Upper lobe of left lung (tissue), 6 donors: ENCODE results near the gene EPB41L1. TPM values are rescaled to one million over a fixed set of nuclear protein-coding genes. Genes with fewer than 3 reads are reported as not detected.

Experiments
- ATAC-seq, 2 donors: fragments of 200-7000 bp; cut with Tn5 transposase; one replicate each; pipeline ENCODE4 v1.9.1; 2022; ENCODE audit warnings: mild to moderate bottlenecking in 2 of 2, moderate library complexity in 2 of 2; ENCODE audit not compliant: low FRiP score in 2 of 2
- DNase-seq, 2 donors: peaks; one replicate each; pipeline ENCODE4 v3.0.0-alpha.2; 2019 to 2020
- H3K27ac ChIP-seq, 4 donors: fragments of 200-600 bp; sonication (generic); one replicate each; pipeline ENCODE4 v1.5.1; 2016 to 2019
- H3K27me3 ChIP-seq, 4 donors: fragments of 200-600 bp; sonication (generic); one replicate each; pipeline ENCODE4 v1.5.1; 2017 to 2019
- H3K36me3 ChIP-seq, 4 donors: fragments of 200-600 bp; sonication (generic); one replicate each; pipeline ENCODE4 v1.5.1; 2016 to 2019
- H3K4me1 ChIP-seq, 4 donors: fragments of 200-600 bp; sonication (generic); one replicate each; pipeline ENCODE4 v1.5.1; 2018 to 2019
- H3K4me3 ChIP-seq, 4 donors: fragments of 200-600 bp; sonication (generic); one replicate each; pipeline ENCODE4 v1.5.1; 2017 to 2019; ENCODE audit warnings: mild to moderate bottlenecking in 2 of 4, moderate library complexity in 1 of 4
- H3K9me3 ChIP-seq, 4 donors: fragments of 200-600 bp; sonication (generic); one replicate each; pipeline ENCODE4 v1.5.1; 2018 to 2019
- EP300 ChIP-seq, 4 donors: sonication (generic); formaldehyde crosslinking; IDR thresholded peaks; one replicate each; pipeline ENCODE4 v1.5.1; 2017; ENCODE audit warnings: antibody characterized with exemption in 4 of 4, control low read depth in 2 of 4
- POLR2A ChIP-seq, 4 donors: fragments of 450-650 bp; IDR thresholded peaks; one replicate each; pipeline ENCODE4 v1.5.1; 2016 to 2017; ENCODE audit warnings: antibody characterized with exemption in 4 of 4, mild to moderate bottlenecking in 2 of 4
- POLR2AphosphoS5 ChIP-seq, 2 donors: sonication (generic); formaldehyde crosslinking; IDR thresholded peaks; one replicate each; pipeline ENCODE4 v1.5.1; 2017; ENCODE audit warnings: antibody characterized with exemption in 2 of 2
- WGBS, 2 donors: methylation state at CpG; one replicate each; pipeline ENCODE4 v1.1.5; 2017 to 2018; 5-methylcytosine and 5-hydroxymethylcytosine counted together
- total RNA-seq, 6 donors: library from RNA; depleted of rRNA in 4 of 6; stranded (reverse); fragments of >200 nt in 4 of 6; gene quantifications; one replicate each; pipeline versions ENCODE4 v1.1.0 to v1.2.1, GENCODE V29; 2016 to 2021
- TF ChIP-seq, protein P1 (sequence below), 6 experiments: fragments of 450-650 bp in 4 of 6; fragments of 200-600 bp in 2 of 6; sonication (generic) in 2 of 6; IDR thresholded peaks; one replicate each; pipeline ENCODE4 v1.5.1; 2016 to 2019; ENCODE audit warnings: antibody characterized with exemption in 6 of 6
- donor health status: DM: no; HTN: no; CAD: no; lungs with moderate emphysema.
- donor health status: DM: no; HTN: yes; CAD: no; lungs with severe emphysema.

The EPB41L1 gene
- total RNA-seq, 6 donors from 2014 or later, result 56.6 to 104 (median 79.2) TPM

DNA sequence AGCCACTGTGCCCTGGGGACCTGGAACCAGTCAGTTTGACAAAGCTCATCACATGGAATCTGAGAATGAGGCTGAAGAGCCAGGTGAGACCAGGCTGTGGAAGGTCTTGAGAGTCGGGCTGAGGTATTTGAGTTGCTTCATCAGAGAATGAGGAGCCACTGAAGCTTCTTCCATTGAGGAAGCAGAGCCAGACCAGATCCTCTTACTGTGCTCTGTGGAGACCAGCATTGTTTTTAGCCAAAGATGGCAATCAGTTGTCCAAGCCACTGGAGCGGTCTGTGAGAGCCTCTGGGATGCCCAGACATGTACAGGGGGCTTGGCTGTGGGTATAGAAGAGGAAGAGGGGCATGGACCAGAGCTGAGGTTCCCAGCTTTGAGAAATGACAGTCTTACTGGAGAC, 6.1 kb upstream of the EPB41L1 start:
- Histone ChIP-seq H3K27ac (no peak overlapping the region), H3K36me3 (no peaks in the 10 kb centered on the region), H3K27me3 (no peaks in the 10 kb centered on the region), H3K4me3 (no peak overlapping the region), H3K4me1 (peaks cover 0 to 10% (median 4%) of the 10 kb centered on the region in 4 donors), H3K9me3 (no peaks in the 10 kb centered on the region)
- ATAC-seq (no peak), DNase-seq (no peak)
- TF ChIP-seq POLR2AphosphoS5 (IDR thresholded peaks at IDR 0.05), result no peak
- TF ChIP-seq, protein P1, sequence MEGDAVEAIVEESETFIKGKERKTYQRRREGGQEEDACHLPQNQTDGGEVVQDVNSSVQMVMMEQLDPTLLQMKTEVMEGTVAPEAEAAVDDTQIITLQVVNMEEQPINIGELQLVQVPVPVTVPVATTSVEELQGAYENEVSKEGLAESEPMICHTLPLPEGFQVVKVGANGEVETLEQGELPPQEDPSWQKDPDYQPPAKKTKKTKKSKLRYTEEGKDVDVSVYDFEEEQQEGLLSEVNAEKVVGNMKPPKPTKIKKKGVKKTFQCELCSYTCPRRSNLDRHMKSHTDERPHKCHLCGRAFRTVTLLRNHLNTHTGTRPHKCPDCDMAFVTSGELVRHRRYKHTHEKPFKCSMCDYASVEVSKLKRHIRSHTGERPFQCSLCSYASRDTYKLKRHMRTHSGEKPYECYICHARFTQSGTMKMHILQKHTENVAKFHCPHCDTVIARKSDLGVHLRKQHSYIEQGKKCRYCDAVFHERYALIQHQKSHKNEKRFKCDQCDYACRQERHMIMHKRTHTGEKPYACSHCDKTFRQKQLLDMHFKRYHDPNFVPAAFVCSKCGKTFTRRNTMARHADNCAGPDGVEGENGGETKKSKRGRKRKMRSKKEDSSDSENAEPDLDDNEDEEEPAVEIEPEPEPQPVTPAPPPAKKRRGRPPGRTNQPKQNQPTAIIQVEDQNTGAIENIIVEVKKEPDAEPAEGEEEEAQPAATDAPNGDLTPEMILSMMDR (IDR thresholded peaks at IDR 0.05), result no peak
- TF ChIP-seq POLR2A (IDR thresholded peaks at IDR 0.05), result no peak
- TF ChIP-seq EP300 (IDR thresholded peaks at IDR 0.05), result no peak
- 73 to 74% methylated on average over 2 of the region's 2 CpGs for WGBS, 2 donors

DNA sequence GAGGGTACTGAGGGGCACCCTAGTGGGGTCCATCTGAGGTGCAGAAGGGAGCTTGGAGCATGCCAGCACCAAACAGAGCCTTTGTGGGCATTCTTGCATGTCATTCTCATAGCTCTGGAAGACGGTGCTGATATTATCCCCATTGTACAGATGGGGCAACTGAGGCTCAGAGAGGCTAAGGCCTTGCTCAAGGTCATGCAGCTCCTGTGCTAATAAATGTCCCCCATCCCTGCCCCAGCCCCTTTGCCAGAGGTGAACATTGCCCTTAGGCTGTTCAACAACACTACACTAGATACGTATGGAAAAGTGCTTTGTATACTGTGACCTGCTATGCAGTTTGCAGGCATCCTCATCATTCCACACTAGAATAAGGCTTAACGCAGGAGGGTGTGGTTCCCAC, 5.5 kb upstream of the EPB41L1 start:
- 81 to 93% methylated on average over 3 of the region's 3 CpGs for WGBS, 2 donors
- no peak for DNase-seq

DNA sequence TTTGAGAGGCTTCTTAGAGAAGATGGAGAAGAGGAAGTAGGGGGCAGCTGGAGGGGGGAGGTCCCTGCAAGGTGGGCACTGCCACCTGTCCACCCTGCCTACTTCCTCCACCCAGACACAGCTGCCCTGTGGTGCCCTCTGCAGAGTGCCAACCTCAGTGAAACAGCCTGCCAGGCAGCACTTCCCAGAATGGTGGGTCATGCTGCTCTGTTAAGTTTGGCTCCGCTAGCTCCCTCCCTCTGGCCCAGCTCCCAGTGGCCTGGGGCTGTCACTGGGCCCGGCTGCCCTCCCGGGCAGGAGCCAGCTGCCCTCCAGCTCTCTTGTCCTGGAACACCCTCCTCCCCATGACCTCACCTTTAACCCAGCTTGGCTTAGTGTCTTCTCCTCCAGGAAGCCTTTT, 5.1 kb upstream of the EPB41L1 start:
- Histone ChIP-seq H3K36me3 (no peaks in the 10 kb centered on the region), H3K27me3 (no peaks in the 10 kb centered on the region), H3K9me3 (no peaks in the 10 kb centered on the region), H3K4me1 (peaks cover 6 to 18% (median 12%) of the 10 kb centered on the region in 4 donors), H3K27ac (no peak overlapping the region), H3K4me3 (no peak overlapping the region)
- ATAC-seq, result no peak
- TF ChIP-seq POLR2AphosphoS5 (IDR thresholded peaks at IDR 0.05), result no peak
- TF ChIP-seq POLR2A (IDR thresholded peaks at IDR 0.05), result no peak
- TF ChIP-seq, protein P1 (IDR thresholded peaks at IDR 0.05), result no peak
- TF ChIP-seq EP300 (IDR thresholded peaks at IDR 0.05), result no peak
- DNase-seq, result peak in 1 of 2 donors; percentile 58
- WGBS, 2 donors, result 44 to 77% methylated on average over 3 of the region's 3 CpGs

More for the DNA sequence above, 5.5 kb upstream of the EPB41L1 start:
- Histone ChIP-seq H3K9me3 (no peaks in the 10 kb centered on the region), H3K36me3 (no peaks in the 10 kb centered on the region), H3K27me3 (no peaks in the 10 kb centered on the region), H3K27ac (no peak overlapping the region), H3K4me1 (peaks cover 4 to 16% (median 9%) of the 10 kb centered on the region in 4 donors), H3K4me3 (no peak overlapping the region)
- TF ChIP-seq, protein P1 (IDR thresholded peaks at IDR 0.05), result no peak
- TF ChIP-seq EP300 (IDR thresholded peaks at IDR 0.05) (no peak), POLR2AphosphoS5 (IDR thresholded peaks at IDR 0.05) (no peak), POLR2A (IDR thresholded peaks at IDR 0.05) (no peak)
- ATAC-seq, result no peak

DNA sequence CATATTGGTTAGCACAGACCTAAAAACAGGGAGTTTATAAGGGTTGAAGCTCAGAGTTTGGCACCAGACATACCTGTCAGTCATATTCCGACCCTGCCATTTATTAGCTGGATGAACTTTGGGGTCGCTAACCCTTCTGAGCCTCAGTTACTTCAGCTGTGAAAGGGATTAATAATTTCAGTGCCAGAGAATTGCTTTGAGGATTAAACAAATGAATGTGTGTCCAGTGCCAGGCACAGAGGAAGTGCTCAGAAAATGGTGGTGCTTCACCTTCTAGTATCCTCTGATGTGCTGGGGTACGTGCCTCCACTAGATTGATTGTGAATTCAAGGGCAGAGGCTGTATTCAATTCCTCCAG, 4.1 kb upstream of the EPB41L1 start:
- ATAC-seq (no peak), DNase-seq (no peak)
- Histone ChIP-seq H3K36me3 (no peaks in the 10 kb centered on the region), H3K4me1 (peaks cover 6 to 26% (median 17%) of the 10 kb centered on the region in 4 donors), H3K4me3 (no peak overlapping the region), H3K27me3 (no peaks in the 10 kb centered on the region), H3K27ac (no peak overlapping the region), H3K9me3 (no peaks in the 10 kb centered on the region)
- no peak for TF ChIP-seq POLR2AphosphoS5 (IDR thresholded peaks at IDR 0.05)
- no peak for TF ChIP-seq POLR2A (IDR thresholded peaks at IDR 0.05)
- TF ChIP-seq, protein P1 (IDR thresholded peaks at IDR 0.05), result no peak
- 93 to 95% methylated on average over 3 of the region's 3 CpGs for WGBS, 2 donors

DNA sequence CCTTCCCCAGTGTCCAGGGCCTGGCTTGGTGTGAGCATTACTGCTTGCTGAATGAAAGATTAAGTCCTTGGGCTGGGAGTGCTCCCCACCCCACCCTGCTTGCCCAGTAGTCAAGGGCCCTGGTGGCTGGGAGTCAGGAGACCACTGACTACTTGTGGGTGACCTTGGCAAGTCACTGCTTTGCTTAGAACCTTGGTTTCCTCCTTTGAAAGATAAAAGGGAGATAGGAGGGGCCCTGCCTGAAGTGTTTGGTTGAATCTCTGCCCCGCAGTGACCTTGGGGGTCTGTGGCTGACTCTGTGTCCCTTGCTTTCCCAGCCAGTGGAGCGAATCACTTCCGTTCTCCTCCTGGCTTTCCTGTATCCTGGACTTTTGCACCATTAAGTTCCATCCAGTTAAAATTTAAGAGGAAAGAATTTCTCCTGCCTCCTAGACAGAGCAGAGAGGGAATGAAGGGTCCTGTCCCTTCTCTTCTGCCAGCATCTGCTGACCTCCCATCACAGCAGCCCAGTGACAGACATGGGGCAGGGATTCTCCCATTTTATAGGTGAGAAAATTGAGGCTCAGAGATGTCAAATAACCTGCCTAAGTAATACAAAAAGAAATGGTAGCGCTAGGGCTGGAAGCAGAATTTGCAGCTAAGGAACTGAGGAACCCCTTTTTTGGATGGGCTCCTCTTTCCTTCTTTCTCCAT, 3.5 kb upstream of the EPB41L1 start:
- no peak overlapping the region for H3K27ac ChIP-seq
- no peaks in the 10 kb centered on the region for H3K9me3 ChIP-seq
- H3K36me3 ChIP-seq, result no peaks in the 10 kb centered on the region
- TF ChIP-seq, protein P1 (IDR thresholded peaks at IDR 0.05), result no peak
- TF ChIP-seq POLR2AphosphoS5 (IDR thresholded peaks at IDR 0.05) (no peak), POLR2A (IDR thresholded peaks at IDR 0.05) (no peak), EP300 (IDR thresholded peaks at IDR 0.05) (no peak)
- H3K4me3 ChIP-seq, result no peak overlapping the region
- ATAC-seq, result no peak
- WGBS, 2 donors, result 72 to 76% methylated on average over 4 of the region's 4 CpGs
- no peaks in the 10 kb centered on the region for H3K27me3 ChIP-seq
- DNase-seq, result no peak
- H3K4me1 ChIP-seq, result peaks cover 8 to 27% (median 17%) of the 10 kb centered on the region in 4 donors
